ENCODE measurements around the gene RPL29. TPM values are rescaled to one million over a fixed set of nuclear protein-coding genes. Genes with fewer than 3 reads are reported as not detected.

Gene RPL29
- polyA plus RNA-seq, 3 donors, result 1,596 to 1,901 (median 1,807) TPM

- DNase-seq, result no peak
These were observed 36.2 kb upstream of the RPL29 start for GRCh38 chr3:52031896-52032295.

GRCh38 chr3:52030714-52031310 is 35.1 kb upstream of the RPL29 start:
- DNase-seq, result no peak

- DNase-seq, result no peak
These were observed 33.8 kb upstream of the RPL29 start for GRCh38 chr3:52029535-52029934.

- DNase-seq, result no peak
These were observed 33.4 kb upstream of the RPL29 start for GRCh38 chr3:52029053-52029452.

- no peak for DNase-seq
These were observed 32.9 kb upstream of the RPL29 start for GRCh38 chr3:52028572-52028971.

GRCh38 chr3:52026041-52026440 is 30.3 kb upstream of the RPL29 start:
- DNase-seq, result no peak

DNA sequence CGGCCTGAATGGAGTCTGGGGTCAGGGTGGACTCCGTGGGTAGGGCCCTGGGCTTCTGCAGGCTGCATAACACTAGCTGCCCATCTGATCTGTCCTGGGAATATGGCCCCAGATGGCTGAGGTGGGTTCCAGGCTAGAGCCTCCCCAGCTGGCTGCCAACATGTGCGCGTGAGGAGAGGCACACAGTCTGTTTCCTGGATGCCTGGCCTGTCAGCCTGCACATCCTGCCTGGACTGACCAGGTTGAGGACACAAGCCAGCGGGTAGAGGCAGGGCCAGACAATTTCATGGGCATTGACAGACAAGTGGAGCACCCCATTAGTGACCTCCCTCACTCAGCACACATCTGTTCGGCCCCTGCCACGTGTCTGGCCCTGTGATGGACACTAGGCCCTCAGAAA is 29.8 kb upstream of the RPL29 start:
- no peak for DNase-seq

- DNase-seq, result no peak
These were observed 29.2 kb upstream of the RPL29 start for GRCh38 chr3:52024765-52025452.

- DNase-seq, result no peak
These were observed 28.4 kb upstream of the RPL29 start for GRCh38 chr3:52023860-52024764.

DNA sequence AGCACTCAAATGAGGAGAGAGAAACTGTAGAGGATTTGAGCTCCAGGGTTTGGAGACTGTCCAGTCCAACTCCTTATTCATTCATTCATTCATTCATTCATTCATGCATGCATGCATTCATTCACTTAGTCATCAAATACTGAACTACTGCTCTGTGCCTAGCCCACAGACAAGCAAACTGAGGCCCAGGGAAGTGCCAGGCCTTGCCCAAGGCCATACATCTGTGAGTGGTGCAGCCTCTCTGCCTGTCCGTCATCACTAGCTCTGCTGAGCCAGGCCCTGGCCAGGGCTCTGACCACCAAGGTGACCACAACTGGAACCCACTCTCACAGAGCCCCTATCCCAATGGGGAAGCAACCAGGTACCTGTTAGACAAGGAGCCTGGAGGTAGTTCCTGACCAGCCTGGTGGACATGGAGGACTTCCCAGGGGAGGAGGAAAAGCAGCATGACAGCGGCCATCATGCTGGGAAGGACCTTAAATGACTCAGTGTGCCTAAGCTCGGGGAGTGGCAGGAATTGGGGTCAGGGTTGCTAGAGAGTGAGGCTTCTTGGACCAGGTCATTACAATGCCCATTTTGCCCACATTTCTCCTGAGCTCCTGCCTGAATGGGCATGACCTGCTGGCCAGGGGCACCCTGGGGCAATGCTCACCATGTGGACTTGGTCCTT is 27.5 kb upstream of the RPL29 start:
- no peak for DNase-seq

DNA sequence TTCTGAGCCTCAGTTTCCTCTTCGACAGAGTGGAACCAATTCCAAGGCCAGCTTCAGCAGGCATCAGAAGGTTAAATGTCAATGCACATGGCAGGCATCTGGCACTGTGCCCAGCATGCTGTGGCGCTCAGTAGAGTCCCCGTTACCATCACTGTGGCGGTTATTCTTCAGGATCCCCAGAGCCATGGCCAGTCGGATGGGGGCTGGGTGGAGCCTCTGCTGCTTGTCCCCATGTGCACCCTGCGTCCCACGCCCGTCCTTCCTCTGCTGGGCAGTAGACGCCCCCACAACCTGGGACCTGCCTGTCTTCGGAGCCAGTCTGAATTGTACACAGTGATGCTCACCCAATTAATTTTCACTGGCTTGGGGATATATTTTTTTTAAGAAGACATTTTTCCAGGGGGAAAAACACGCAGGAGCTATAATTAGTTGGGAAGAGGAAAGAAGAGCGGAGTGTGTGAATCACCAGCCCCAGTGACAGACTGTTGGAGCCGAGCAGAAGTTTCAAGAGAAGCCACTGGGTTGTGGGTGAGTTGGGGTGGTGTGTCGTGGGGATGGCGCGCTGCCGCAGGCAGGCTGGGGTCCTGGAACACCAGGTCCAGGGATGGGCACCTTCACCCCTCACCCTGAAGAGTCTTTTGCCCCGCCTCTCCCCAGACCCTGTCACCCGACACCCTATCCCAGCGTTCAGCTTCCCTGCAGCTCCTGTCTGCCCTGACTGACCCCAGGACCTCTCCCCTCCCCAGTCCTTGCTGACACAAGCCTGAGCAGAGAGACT is 26.8 kb upstream of the RPL29 start:
- no peak for DNase-seq

DNA sequence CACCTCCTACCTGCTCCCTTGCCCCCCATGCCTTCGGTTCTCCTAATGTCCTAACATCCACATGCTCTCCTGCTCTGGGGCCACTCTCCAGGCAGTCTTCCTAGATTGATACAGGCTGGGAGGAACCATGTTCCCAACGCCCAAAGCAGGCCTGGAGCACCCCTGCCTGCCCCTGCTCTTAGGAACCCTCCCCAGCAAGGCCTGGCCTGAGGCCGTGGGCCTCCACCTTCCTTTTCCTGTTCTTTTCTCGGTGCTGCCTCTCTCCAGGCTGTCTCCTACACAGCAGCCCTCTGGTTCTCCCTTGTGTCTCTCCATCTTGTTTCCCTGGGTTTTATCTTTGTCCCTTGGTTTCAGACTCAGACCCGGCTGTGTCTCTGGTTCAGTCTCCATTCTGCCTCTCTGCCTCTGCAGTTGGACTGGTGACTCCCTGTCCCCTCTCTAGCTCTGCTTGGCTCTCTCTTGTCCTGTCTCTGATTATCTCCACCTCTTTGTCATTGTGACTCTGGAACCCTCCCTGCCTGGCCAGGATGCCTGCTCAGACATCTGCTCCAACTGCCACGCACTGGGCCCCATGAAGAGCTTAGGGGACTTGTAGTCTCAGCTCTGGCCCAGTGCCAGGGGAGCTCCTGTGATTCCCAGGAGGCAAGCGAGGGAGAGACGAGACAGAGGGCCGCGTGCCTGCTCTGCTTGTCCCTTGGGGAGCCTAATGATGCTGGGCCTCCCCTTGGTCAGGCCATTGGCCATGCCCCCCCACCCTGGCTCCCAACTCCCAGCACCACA is 26.0 kb upstream of the RPL29 start:
- DNase-seq, result no peak

GRCh38 chr3:52020796-52021195 is 25.1 kb upstream of the RPL29 start:
- no peak for DNase-seq

DNA sequence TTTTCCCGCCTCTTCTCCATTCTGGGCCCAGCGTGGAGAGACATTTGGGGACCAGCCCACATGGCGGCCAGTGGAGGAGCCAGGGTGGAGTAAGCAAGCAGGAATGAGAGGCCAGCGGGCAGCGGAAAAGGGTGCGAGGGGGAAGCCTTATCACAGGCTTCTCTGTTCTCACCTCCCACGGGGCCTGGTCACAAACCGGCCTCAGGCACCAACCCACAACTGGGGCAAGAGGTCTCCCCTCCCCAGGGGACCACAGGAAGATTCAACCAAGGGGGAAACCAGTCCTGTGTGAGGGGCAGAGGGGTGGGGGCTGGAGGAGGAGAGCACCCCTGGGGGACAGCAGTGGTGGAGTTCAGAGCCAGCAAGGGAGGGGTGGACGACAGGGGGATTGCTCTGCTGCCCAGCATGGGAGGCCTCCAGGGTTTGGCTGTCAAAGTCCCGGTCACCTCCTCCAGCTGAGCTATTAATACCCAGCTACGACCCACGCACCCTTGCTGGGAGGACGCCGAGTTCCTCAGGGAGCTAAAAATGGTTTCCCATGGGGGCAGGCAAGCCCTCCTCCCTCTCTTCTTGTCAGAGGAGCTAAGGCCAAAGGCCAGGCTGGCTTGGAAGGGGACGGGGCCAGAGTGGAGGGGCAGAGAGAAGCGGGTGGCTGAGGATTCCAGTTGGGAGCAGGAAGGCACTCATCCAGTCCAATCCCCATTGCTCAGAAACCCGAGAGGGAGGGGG is 23.8 kb upstream of the RPL29 start:
- no peak for DNase-seq

DNA sequence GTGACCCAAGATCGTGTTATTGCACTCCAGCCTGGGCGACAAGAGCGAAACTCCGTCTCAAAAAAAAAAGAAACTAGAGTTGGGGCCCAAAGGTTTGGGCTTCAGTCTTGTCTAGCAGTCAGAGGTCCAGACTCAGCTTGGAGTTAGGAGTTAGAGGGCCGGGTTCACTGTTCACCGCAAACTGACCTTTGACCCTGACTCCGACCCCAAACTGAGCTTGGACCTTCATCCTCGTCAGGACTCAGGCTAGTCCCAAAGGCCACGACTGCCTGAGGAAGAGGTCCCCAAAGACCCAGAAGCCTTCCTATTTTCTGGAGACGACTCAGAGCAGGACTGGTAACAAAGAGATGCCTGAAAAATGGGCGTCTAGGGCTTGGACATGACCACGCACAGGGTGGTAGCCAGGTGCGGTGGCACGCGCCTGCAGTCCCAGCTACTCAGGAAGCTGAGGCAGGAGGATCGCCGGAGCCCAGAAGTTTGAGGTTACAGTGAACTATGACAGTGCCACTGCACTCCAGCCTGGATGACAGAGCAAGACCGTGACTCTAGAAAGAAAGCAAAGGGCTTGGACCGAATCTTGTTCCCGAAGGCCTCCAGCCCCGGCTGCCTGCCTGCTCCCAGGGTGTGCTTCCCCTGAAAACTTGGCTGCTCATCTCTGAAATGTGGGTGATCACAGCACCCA is 22.8 kb upstream of the RPL29 start:
- DNase-seq, result no peak

- no peak for DNase-seq
These were observed 21.9 kb upstream of the RPL29 start for GRCh38 chr3:52017586-52017985.

DNA sequence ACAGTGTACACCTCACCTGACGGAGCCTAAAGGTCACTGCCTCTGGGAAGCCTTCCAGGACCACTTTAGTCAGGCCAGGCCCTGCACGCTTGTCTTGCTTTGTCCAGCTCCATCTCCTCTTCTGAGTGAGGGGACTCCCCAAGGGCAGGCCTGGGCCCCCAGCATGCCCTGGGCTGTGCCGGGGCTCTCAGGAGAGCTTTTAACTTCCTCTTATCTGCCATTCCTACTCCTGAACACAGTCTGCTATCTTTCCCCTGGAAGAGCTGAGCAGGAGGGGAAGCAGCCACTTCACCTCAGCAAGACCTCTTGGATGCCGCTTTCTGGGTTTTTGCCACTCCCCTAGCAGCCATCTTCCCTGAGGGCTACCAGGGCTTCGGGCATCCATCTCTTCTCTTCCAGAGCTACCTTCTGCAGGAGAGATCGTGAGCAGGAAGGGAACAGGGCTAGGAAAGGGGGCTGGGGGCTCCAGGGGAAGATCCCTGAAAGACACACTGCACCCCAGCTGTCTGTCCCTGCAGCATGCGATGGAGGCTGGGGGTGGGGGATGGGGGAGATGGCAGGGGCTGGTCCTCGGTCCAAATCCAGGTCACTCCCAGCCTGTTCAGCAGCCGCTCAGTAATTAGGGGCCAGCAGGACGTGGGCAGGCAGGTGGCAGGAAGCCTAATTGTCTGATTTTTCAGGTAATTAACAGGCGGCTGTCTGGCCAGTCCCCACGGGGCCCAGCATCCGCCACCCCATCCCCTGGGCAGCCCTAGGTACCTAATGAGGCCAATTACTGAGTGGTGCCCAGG is 19.9 kb upstream of the RPL29 start:
- no peak for DNase-seq

GRCh38 chr3:52014613-52015012 is 18.9 kb upstream of the RPL29 start:
- DNase-seq, result no peak

All from renal pelvis (tissue), 4 donors.